Stimulated activated CD8-positive, alpha-beta memory T cell treated with anti-CD3 and anti-CD28 coated beads, Interleukin-15, amount 100 ng/mL, for 4 hours (primary cell): ENCODE data around the gene C2orf92.

Source experiments
- DNase-seq, 2 donors: peaks; one replicate each; pipeline ENCODE4 v3.0.0-alpha.2; 2020; ENCODE audit warnings: low read depth in 2 of 2

The C2orf92 gene

GRCh38 chr2:97730245-97730644, 60.7 kb downstream of the C2orf92 start:
- no peak for DNase-seq

DNA sequence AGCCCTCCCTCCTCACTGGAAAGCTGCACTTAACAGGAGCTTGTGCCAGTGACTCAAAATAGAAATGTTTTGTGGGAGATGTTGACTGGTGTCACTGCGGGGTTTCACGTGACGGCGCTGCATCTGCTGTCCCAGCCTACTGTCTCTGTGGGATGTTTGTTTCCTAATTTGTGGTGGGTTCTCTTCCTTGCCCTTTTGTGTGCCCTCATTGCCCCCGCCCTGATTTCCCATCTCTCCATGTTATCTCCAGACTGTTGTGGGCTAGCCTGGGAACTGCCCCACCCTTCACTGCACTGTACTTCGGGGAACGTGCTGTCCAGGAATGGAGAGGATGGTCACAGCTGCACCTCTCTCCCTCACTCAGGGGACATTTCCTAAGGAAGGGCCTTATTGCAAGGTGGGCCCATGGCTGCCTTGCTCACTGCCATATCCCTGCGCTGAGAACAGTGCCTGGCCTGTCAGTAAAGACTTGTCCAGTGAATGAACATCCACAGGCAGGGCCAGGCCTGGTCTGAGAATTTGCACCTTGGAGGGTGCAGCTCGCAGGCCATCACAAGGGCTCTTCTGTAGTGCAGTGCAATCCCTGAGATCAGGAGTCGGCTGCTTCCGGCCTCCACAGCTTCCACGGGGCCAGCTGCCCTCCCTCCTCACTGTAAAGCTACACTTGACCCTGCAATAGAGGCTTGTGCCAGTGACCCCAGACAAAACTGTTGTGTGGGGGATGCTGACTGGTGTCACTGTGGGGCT, 61.9 kb downstream of the C2orf92 start:
- no peak for DNase-seq

GRCh38 chr2:97732436-97733340, 63.2 kb downstream of the C2orf92 start:
- no peak for DNase-seq

DNA sequence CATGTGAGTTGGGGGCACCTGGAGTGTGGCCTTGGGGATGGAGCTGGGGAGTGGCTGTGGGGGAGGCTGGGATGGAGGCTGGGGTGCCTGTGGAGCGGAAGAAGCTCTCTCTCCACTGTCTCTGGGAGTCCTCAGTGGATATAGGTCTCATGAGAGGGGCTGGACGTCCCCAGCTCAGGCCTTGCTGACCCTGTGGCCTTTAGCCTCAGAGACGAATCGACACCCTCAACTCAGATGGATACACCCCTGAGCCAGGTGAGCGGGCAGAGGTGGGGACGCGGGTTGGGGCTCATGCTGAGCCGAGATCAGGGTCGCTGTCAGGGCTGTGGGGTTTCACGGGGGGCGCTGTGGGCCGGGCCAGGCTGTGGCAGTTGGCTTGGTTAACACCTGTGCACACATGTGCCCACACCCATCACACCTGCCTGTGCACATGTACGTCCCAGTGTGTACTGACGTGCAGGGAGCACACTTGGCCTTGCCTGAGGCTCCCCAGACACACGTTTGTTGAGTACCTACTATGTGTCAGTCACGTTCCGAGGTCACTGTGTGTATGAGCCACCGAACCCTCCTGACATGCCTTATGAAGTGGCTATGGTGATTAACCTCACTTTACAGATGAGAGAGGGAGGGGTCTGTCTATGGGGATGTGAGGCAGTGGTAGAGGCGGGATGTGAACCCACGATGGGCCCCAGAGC, 64.0 kb downstream of the C2orf92 start:
- no peak for DNase-seq

- no peak for DNase-seq
Observed at GRCh38 chr2:97734061-97735051, 64.8 kb downstream of the C2orf92 start.

GRCh38 chr2:97735161-97735561, 65.6 kb downstream of the C2orf92 start:
- DNase-seq: no peak

- no peak for DNase-seq
Observed at GRCh38 chr2:97736185-97736584, 66.7 kb downstream of the C2orf92 start.

GRCh38 chr2:97736608-97737330, 67.3 kb downstream of the C2orf92 start:
- no peak for DNase-seq

DNA sequence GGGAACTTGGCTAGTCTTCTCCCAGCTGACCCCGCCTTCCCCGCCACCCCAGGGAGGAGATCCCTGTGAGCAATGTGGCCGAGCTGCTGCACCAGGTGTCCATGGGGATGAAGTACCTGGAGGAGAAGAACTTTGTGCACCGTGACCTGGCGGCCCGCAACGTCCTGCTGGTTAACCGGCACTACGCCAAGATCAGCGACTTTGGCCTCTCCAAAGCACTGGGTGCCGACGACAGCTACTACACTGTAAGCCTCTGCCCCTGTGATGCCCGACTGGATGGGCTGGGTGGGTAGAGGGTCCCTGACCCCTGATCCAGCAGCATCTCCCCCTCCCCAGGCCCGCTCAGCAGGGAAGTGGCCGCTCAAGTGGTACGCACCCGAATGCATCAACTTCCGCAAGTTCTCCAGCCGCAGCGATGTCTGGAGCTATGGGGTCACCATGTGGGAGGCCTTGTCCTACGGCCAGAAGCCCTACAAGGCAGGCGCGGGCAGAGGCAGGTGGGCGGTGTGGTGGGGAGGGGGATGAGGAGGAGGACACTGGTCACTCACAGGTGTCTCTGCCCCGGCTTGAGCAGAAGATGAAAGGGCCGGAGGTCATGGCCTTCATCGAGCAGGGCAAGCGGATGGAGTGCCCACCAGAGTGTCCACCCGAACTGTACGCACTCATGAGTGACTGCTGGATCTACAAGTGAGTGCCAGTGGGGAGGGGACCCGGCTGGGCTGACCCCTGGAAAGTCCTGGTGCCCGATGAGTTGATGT, 68.1 kb downstream of the C2orf92 start:
- no peak for DNase-seq

DNA sequence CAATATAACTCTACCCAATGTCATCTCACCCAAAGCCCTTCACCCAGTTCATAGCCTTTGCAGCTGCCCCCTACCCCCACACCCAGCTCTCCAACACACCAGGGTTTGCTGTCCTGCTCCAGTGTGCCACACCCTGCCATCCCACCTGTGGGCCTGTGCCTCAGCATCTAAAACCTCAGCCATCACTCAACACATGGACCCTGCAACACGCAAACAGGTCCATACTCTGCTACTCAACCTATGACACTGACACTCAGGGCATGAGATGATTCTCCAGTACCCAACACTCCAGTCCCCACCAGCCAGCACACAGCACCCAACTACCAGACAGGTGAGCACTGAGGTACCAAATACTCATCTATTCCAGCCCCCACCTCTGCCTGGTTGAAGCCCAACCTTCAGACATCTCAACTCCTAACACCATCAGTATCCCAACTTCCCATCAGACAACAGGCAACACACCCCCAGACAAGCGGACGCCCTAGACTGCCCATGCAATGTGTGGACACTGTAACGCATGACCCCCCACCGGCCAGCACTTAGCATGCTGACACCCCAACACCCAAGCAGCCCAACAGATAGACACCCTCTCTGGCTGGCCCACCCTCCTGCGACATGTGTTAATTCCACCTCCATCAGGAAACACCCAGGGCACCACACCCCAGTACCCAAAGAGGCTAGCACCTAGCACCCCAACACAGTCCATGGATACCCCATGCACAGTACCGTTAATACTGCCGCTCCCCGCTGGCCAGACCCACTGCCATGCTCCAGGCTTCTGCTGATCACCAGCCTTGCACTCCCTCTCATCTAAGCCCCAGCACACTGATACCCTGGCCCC, 68.9 kb downstream of the C2orf92 start:
- no peak for DNase-seq

DNA sequence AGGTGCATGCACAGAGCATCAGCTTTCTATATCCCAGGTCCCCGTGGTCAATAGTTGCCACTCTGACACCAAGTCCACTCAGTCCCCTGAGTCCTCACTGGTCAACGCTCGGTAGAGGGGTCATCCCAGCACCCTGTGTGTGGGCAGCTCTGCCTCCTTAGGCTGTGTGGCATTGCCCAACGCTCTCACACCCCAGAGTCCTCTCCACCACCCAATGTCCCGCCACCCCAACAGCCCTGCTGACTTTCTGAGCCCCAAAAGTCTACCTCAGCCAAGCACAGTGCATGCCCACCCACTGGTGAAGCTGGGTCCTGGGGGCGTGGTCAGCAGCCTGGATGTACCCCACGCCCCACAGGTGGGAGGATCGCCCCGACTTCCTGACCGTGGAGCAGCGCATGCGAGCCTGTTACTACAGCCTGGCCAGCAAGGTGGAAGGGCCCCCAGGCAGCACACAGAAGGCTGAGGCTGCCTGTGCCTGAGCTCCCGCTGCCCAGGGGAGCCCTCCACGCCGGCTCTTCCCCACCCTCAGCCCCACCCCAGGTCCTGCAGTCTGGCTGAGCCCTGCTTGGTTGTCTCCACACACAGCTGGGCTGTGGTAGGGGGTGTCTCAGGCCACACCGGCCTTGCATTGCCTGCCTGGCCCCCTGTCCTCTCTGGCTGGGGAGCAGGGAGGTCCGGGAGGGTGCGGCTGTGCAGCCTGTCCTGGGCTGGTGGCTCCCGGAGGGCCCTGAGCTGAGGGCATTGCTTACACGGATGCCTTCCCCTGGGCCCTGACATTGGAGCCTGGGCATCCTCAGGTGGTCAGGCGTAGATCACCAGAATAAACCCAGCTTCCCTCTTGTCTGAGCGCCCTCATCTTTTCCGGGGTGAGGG, 69.7 kb downstream of the C2orf92 start:
- DNase-seq: no peak

GRCh38 chr2:97739893-97740245, 70.4 kb downstream of the C2orf92 start:
- DNase-seq: no peak

DNA sequence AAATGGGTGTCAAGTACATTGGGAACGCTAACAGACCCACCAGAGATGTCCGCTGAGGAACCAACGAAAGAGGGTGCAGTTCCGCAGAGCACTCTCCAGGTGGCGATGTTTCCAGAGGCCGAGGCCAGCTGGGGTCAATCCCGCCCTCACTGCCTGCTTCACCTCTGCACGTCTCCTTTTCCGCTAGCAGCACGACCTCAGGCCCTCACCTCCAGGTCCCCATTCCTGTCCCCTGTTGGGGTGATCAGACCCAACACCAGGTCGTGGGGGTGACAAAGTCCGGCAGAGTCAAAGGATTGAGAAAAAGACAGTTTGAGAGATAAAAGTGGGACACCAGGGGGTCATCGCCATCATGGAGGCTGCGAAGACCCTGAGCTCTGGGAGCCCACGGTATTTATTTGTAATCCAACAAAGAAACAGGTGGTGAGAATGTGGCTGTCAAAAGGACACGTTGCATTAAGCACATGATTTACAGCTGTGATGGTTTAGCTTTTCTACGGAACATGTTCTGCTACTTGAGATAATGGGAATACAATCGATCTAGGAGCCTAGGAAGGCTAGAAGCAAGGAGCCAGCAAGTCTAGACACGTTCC, 71.2 kb downstream of the C2orf92 start:
- no peak for DNase-seq

DNA sequence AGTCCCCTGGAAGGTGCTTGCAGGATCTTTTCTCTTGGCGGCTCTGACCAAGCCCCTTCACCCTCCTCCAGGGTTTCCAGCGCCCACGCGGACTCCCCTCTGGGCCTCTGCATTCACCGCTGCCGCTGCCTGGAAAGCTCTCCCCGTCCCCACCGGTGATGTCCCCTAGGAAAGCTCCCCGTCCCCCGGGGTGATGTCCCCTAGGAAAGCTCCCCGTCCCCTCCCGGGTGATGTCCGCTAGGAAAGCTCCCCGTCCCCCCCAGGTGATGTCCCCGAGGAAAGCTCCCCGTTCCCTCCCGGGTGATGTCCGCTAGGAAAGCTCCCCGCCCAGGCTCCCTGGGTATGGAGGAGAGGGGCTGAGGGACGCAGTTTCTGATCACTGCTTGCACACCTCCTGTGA, 71.7 kb downstream of the C2orf92 start:
- DNase-seq: no peak

DNA sequence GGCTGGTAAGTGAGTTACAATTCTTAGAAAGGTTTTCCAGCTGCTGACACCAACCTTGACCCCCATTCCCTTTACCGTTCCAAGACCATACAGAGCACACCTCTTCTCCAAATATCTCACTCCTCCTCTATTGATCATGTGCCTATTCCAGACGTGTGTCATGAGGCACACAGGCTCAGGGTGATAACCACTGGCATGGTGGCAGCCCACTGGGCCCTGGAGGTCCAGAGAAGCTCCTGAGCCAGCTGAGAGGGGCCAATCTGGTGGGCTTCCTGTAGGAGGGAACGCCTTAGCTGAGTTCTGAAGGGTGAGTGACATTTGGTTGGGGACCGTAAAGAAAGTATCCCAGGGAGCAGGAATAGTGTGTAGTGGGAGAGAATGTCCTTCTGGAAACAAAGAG, 72.2 kb downstream of the C2orf92 start:
- DNase-seq: no peak

DNA sequence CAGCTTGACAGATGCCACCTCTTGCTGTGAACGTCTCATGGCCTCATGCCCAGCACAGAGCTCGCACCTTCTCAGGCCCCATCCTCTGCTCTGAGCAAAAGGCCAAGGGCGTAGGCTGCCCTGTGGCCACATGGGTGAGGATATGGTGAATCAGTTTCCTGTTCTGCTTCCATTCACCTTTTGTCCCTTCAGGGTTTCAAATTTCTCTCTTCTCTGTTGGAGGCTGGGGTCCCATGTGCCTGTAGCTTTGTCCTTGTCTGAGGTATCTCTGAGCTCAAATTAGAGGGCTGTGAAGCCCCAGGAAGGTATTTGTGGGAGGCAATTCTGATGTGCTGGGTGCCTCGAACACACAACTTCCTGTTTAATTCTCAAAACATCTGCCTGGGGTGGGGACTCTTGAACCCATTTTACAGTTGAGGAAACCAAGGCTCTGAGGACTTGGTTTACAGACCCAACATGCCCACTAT, 72.9 kb downstream of the C2orf92 start:
- peak in 1 of 2 donors; percentile 30 for DNase-seq

DNA sequence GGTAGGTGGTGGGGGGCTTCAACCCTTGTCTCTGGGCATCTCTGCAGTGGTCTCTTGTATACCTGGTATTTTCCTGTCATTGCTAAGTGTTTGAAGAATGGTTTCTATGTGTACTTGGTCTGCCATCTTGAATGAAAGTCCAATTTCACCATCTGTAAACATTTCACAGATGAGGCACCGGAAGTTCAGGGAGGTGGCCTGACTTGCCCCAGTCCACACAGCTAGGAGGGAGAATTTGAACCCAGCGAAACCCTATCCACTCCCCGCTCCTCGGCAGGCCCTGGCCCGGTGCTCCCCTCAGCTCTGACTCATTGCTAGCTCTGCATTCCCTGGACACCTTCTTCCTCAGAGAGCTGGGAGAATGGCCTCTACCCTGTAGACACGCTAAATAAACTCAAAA, 74.4 kb downstream of the C2orf92 start:
- no peak for DNase-seq
